T-helper 1 cell treated with Interleukin-12 subunit alpha and Interleukin-12 subunit beta and Interleukin-4 antibody, amounts not matched to agents 30 μg/mL and 1 μg/mL, for 36 hours (primary cell): Measurements from ENCODE around the gene SLX9.
A peak's percentile ranks its signal among the peaks of the same experiment; 100 is the strongest.

Source experiments
- H3K27ac Mint-ChIP-seq: one replicate; pipeline ENCODE4 v1.8.0; 2021; ENCODE audit warnings: mild to moderate bottlenecking, mixed read lengths
- H3K27me3 Mint-ChIP-seq: one replicate; pipeline ENCODE4 v1.8.0; 2021; ENCODE audit warnings: low read depth, mixed read lengths
- H3K36me3 Mint-ChIP-seq: one replicate; pipeline ENCODE4 v1.8.0; 2021; ENCODE audit warnings: low read depth, mixed read lengths
- H3K4me1 Mint-ChIP-seq: one replicate; pipeline ENCODE4 v1.8.0; 2021; ENCODE audit warnings: low read depth, mixed read lengths
- H3K4me3 Mint-ChIP-seq: one replicate; pipeline ENCODE4 v1.8.0; 2021; ENCODE audit warnings: mild to moderate bottlenecking, moderate library complexity, mixed read lengths
- H3K9me3 Mint-ChIP-seq: one replicate; pipeline ENCODE4 v1.8.0; 2021; ENCODE audit warnings: mixed read lengths

SLX9 gene

DNA sequence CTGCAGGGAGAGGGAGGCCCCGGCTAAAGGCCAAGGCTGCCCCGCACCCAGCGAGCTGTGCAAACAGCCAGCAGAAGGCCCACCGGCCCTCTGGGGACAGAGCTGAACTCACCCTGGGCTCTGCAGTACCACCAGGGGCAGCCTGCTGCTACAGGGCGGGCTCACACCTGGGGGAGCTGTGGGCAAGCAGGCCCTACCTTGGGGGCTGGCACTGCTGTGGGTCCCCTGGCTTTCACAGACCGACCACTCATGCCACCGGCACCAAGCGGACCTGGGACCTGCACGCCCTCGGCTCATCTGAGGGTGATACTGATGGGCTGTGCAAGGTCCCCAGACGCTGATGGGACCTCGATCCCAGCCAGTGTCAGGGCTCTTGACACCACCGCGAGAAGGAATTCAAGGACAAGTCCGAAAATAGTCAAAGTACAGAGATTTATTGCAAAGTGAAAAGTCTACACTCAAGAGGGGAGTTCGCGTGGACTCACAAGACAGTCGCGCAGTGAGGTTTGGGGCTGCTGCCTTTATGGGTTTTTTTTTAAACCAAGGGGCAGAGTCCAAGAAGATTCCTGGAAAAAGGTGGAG lies 73.5 kb downstream of the SLX9 start:
- Mint-ChIP-seq H3K27ac (no peak overlapping the region), H3K4me3 (no peak overlapping the region), H3K27me3 (peaks cover 46% of the 10 kb centered on the region), H3K9me3 (no peaks in the 10 kb centered on the region), H3K4me1 (peaks cover 3% of the 10 kb centered on the region), H3K36me3 (no peaks in the 10 kb centered on the region)

DNA sequence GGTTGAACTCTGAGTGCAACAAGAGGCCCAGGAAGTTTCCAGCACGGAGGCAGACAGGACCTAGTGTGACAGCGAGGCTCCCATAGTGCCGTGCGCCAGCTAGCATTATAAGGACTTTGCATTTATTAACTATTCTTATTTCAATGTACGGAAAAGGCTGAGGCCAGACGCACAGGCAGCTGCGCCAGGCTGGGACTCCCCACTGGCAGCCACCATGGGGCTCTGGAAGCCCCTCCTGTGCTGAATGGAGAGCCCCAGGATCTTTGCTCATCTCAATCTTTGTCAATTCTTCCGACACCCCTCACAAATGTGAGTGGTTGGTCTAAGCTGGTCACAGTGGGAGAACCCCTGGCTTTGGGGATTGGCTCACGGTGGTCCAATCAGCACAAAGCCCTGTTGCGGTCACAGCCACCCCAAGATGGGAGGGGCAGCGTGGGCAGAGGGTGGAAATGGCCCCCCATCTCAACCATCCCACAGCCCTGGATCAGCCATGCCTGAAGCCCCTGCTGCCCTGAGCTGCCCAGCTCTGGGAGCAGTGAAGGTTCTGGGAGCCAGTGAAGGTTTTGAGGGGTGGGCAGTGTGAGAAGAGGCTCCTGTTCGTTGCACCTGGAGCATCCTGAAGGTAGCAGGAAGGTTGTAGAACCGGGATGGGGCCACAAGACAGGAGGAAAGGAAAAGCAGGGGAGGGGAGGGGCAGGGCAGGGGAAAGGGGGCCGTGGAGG lies 75.1 kb downstream of the SLX9 start:
- no peak overlapping the region for H3K4me3 Mint-ChIP-seq
- peaks cover 3% of the 10 kb centered on the region for H3K4me1 Mint-ChIP-seq
- no peaks in the 10 kb centered on the region for H3K9me3 Mint-ChIP-seq
- peaks cover 34% of the 10 kb centered on the region for H3K27me3 Mint-ChIP-seq
- H3K36me3 Mint-ChIP-seq = no peaks in the 10 kb centered on the region
- no peak overlapping the region for H3K27ac Mint-ChIP-seq

DNA sequence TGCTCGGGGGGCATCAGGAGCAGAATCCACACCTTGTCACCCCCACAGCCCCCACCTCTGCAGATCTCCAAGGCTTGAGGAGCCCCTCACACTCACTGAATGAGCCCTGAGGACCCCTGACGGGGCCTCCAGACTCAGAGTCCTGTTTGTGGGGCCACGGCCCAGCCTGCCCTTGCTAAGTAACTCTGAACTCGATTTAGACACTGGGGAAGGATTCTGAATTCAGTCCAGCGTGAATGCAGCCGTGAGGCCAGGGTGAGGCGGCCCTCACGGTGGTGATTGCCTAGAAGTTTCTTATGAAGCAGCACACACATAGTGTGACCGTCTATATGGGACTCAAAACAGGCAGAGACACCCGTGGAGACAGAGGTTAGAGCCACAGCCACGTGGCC lies 75.6 kb downstream of the SLX9 start:
- Mint-ChIP-seq H3K27me3 (peaks cover 31% of the 10 kb centered on the region), H3K27ac (no peak overlapping the region), H3K9me3 (no peaks in the 10 kb centered on the region), H3K36me3 (no peaks in the 10 kb centered on the region), H3K4me3 (no peak overlapping the region), H3K4me1 (peaks cover 3% of the 10 kb centered on the region)

DNA sequence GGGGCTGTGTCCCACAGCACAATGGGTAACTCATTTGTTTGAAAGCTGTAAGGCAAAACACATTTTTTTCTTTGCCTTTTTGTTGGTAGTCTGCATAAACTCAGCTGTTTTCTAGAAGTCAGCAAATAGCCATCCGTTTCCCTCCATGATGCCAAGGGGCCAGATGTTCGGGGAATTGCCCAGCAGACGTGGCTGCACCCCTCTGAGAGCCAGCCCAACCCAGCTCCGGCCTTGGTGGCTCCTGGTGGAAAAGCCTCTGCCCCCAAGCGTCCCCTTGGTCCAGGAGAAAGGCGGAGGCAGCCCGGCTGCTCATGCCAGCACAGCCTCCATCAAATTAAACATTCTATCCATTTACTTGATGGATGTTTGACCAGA lies 76.2 kb downstream of the SLX9 start:
- Mint-ChIP-seq H3K9me3 (no peaks in the 10 kb centered on the region), H3K4me1 (peaks cover 3% of the 10 kb centered on the region), H3K4me3 (no peak overlapping the region), H3K36me3 (no peaks in the 10 kb centered on the region), H3K27me3 (peaks cover 32% of the 10 kb centered on the region), H3K27ac (no peak overlapping the region)

DNA sequence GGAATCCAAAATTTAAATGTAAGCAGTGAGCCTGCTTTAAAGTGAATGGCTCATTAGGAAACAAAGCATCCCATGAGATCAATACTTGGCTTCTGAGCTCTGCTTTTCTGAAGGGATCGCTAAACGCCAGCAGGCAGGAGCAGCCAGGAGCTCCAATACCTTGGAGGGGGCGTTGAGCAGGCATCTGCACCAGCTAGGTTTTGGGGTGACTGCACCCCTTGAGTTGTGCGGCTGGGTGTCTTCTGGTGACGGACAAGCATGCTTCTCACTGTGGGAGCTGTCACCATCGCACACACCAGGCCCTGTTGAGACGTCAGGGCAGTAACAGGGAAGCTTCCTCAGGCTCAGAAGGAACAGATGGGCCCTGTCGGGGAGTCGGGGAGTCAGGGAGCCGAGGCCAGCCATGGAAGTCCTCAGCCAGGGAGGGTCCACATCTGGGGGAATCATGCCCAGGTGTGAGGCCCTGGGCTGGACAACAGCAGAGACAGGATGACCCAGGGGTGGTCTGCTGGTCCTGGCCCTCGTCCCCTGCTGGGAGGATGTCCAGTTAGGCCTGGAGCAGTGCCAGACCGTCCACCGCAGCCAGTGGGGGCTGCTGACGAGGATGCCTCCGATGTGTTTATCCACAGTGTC lies 76.7 kb downstream of the SLX9 start:
- Mint-ChIP-seq H3K36me3 (no peaks in the 10 kb centered on the region), H3K4me1 (peaks cover 3% of the 10 kb centered on the region), H3K4me3 (no peak overlapping the region), H3K27ac (no peak overlapping the region), H3K27me3 (peaks cover 32% of the 10 kb centered on the region), H3K9me3 (no peaks in the 10 kb centered on the region)

DNA sequence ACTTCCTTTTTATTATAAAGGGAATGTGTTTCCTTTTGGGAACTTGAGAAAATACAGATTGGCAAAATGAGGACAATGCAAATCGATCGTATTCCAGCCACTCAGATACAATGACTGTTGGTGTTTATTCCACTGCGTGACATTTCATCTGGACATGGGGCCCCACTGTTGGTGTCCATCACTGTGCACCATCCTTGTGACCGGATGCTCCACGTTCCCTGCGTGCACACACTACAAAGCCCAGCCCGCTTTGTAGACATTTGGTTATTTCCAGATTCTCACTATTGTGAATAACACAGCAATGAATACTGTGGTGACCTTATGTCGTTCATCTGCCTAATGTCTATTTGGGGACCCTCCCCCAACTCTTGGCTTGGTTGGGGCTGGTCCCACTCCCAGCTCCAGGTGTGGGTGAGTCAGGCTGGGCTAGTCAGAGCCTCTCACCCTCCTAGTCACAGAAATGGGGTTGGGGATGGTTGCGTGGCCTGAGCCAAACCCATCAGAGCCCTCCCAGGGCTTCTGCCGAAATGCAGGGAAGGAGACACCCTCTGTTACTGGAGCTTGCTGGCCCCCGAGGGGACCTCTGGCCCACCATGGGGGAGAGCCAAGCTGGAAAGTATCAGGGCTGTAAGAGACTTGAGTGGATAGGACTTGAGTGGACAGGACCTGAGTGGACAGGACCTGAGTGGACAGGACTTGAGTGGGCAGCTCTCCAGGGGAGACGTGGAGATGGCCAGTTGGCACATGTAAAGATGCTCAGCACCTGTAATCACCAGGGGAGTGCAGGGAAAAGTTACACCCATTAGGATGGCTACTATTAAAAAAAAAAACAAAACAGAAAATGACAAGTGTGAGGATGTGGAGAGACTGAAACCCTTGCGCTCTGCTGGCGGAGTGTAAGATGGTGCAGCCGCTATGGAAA lies 77.5 kb downstream of the SLX9 start:
- H3K4me3 Mint-ChIP-seq = peak overlapping the region; percentile 69
- H3K27me3 Mint-ChIP-seq = peaks cover 32% of the 10 kb centered on the region
- peaks cover 3% of the 10 kb centered on the region for H3K4me1 Mint-ChIP-seq
- H3K36me3 Mint-ChIP-seq = no peaks in the 10 kb centered on the region
- no peak overlapping the region for H3K27ac Mint-ChIP-seq
- no peaks in the 10 kb centered on the region for H3K9me3 Mint-ChIP-seq

DNA sequence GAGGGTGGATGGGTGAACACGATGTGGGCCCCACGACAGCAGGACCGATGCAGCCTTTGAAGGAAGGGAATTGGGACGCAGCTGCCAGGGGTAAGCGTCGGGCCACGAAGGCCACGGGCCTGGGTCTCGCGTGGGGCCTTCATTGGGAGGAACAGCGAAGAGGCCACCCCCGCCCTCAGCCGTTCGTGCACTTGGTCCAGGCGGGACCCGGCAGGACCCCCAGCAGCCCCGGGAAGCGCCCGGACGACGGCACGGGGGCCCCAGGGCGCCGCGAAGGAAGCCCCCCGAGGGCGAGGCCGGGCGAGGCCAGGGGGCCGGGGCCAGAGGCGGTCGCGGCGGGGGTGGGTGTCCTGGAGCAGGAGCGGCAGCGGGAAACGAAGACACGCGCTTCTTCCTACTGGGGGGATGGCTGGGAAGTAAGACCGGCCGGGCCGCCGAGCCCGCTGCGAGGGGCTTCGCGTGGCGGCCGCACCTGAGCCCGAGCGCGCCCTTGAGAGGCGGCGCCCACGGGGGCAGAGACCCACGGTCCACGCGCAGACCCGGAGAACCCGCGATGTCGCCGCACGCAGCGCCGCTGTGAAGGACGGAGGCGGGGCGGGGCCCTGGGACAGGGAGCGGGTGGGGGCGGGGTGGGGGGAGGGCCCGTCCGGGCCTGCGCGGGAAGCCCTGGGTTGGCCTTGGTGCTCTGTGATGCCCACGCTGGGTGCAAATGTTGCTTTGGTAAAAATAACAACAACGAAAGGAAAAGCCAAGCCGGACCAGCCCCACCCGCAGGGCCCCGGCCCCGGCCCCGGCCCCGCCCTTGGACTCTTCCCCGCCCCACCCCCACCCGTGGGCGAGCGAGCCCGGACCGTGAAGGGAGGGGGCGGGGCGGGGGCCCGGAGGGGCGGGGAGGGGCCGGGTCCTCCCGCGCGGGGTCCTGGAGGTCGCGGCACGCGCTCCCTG lies 78.6 kb downstream of the SLX9 start:
- H3K4me3 Mint-ChIP-seq = peak overlapping the region; percentile 69
- no peaks in the 10 kb centered on the region for H3K36me3 Mint-ChIP-seq
- no peak overlapping the region for H3K27ac Mint-ChIP-seq
- H3K27me3 Mint-ChIP-seq = peaks cover 32% of the 10 kb centered on the region
- H3K9me3 Mint-ChIP-seq = peaks cover under 1% of the 10 kb centered on the region
- peaks cover 3% of the 10 kb centered on the region for H3K4me1 Mint-ChIP-seq

DNA sequence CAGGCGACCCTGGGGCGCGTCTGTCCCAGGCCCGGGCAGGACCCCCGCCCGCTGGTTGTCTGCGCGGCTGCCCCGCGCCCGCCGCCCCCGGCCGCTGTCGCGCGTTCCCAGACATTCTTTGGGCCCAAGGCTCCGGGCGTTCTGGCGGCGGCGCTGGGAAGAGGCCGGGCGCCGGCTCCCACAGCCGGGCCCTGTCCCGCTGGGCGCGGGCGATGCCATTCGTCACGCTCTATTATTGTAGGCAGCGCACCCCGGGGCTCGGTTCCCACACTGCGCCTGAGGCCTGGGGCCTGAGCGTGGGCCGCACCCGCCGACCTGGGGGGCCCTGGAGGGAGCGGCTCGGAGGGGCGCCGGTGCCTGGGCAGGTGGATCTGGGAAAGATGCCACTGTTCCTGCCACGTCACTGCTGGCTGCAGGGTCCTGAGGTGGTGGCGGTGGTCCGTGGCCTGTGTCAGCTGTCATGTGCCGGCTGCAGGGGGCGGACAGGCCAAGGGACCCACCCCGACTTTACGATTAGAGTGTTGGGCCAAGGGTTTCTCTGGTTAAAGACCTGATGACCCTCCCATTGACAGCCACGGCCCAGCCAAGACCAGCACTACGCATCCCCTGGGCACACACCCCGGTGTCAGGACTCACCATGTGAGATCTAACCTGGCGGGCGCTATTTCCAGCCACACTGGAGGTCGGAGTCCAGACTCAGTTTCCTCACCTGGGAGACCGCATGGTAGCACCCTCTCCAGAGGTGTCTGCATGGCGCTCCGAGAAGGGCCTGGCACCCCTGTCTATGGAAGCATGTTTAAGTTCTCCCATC lies 79.5 kb downstream of the SLX9 start:
- Mint-ChIP-seq H3K36me3 (no peaks in the 10 kb centered on the region), H3K27me3 (peaks cover 36% of the 10 kb centered on the region), H3K4me3 (no peak overlapping the region), H3K4me1 (peaks cover 3% of the 10 kb centered on the region), H3K27ac (no peak overlapping the region), H3K9me3 (peaks cover 5% of the 10 kb centered on the region)

DNA sequence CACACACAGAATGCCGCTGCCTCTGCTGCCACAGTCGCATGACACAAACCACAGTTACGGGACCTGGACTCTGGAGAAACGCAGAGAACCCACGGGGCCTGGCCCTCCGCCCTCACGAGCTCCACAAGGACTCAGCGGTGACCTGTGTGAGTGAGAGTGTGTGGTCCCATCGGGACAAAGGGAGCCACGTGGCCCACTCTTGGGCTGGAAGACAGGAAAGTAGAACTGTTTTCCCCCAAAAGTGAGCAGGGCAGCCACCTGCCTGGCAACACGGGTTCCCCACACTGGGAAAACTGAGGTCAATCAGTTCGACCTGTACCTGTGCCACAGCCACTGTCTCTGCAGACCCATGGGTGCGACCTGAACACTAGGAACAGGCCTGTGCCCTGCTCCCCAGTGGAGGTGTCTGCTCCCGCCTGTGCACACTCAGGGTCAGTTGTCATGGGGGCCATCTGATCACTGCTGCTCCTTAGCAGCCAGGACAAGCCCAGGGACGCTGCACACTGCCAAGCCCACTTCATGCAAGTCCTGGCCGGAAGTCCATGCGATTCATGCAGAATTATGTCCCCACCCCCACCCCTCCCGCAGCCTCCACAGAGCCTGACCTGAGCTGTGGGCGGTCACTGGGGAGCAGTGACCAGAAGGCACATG lies 80.2 kb downstream of the SLX9 start:
- Mint-ChIP-seq H3K27me3 (peaks cover 37% of the 10 kb centered on the region), H3K4me1 (peaks cover 3% of the 10 kb centered on the region), H3K27ac (no peak overlapping the region), H3K9me3 (peaks cover 5% of the 10 kb centered on the region), H3K4me3 (no peak overlapping the region), H3K36me3 (no peaks in the 10 kb centered on the region)

DNA sequence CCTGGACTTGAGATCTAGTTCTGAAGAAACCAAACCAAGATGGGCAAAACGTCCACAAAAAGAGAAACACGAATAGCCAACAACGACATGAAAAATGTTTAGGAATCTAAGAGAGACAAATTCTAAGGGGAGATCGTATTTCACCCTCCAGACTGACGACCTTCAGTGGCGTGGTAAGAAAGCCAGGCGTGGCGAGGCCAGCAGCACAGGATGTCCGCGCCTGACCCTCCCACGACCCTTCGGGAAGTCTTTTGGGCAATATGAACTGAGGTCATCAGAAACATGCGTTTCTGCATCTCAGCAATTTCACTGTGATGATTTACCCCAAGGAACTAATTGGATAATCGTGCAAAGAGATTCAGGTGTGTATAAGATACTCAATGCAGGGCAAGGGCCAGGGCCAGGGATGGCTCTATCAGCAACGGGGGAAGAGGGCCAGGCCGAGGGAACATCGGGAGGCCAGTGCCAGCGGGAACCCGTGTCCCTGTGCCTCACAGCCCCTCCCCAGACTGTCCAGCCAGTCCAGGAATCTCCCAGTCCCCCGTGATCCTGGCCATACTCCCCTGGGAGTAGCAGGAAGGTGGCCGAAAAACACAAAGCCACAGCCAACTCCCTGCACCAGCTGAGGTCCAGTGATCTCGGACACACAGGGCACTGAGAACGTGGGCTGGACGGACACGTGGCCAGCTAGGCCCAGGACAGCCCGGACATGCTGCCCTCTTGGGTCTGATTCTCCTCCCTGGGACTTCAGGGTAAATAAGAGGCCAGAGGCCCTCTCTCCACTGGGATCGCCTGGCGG lies 81.0 kb downstream of the SLX9 start:
- Mint-ChIP-seq H3K27me3 (peaks cover 38% of the 10 kb centered on the region), H3K36me3 (no peaks in the 10 kb centered on the region), H3K4me1 (peaks cover 3% of the 10 kb centered on the region), H3K4me3 (no peak overlapping the region), H3K27ac (no peak overlapping the region), H3K9me3 (peaks cover 5% of the 10 kb centered on the region)

DNA sequence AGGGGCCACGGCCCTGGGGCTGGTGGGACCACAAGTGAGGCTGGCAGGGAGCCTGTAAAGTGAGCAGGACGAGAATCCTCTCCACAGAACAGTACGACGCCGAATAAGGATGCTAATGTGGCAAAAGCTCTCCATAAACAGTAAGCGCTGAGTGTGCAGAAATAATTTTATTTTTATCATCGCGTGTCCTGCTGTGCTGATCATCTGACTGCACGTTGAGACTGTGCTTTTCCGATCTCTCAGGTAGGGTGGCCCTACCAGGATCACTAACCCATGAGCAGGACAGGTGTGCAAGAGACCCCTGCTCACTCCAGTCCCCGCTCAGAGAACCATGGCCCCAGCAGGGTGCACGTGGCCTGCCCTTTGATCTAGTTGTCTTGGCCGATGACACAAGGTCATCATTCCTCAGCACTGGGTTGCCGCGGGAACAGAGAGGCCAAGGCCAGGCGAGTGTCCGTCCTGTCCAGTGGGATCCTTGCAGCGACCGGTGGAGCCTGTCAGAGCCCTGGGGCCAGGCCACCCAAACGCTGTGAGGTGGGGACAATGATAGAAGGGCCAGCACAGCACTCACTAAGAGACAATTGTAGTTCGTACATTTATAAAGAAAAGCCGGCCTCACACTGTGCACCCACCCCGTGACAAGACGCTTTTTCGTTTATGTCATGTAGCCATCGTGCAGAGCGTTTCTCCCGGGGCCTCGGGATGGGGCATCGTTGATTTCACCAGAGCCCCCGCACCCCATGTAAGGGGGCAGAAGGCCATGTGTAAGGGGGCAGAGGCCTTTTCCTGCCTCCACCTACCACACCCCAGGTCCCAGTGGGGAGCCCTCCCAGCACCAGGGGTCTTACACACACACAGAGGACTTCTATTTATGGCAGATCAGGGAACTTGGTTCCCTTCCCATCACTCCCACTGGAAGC lies 81.9 kb downstream of the SLX9 start:
- Mint-ChIP-seq H3K27ac (no peak overlapping the region), H3K4me1 (peaks cover 3% of the 10 kb centered on the region), H3K9me3 (peaks cover 5% of the 10 kb centered on the region), H3K36me3 (no peaks in the 10 kb centered on the region), H3K27me3 (peaks cover 30% of the 10 kb centered on the region), H3K4me3 (no peak overlapping the region)
